Measurements from ENCODE around the gene SRSF1. TPM values are rescaled to one million over a fixed set of nuclear protein-coding genes. Genes with fewer than 3 reads are reported as not detected.

The SRSF1 gene
- total RNA-seq, 1 experiment from 2014 or later = 462 TPM

- H3T11ph ChIP-seq (ENCODE audit: low read length) = no peak overlapping the region
- no CpG with 5 or more reads among the region's 3 CpGs for WGBS (ENCODE audit: extremely low coverage, insufficient read length, low lambda C conversion rate)
- no peak overlapping the region for H2BK5ac ChIP-seq (ENCODE audit: insufficient read length, low read length)
- no peaks in the 10 kb centered on the region for H3K23me2 ChIP-seq (ENCODE audit: insufficient read length, low read depth, low read length, poor library complexity, severe bottlenecking)
- no peak overlapping the region for H2BK20ac ChIP-seq (ENCODE audit: low read depth, low read length, poor library complexity, severe bottlenecking)
- no peaks in the 10 kb centered on the region for H4K20me1 ChIP-seq (ENCODE audit: control insufficient read depth, insufficient read depth, insufficient read length)
- H4K8ac ChIP-seq (replicated peaks; ENCODE audit: insufficient read length, low read depth, low read length) = no peak overlapping the region
- H3K79me2 ChIP-seq (ENCODE audit: insufficient read depth, low read length) = no peaks in the 10 kb centered on the region
- H3K27me3 ChIP-seq (ENCODE audit: insufficient read depth, low read length) = no peaks in the 10 kb centered on the region
- H3K4me2 ChIP-seq (ENCODE audit: insufficient read depth, insufficient read length, low read length) = no peak overlapping the region
- no peak overlapping the region for H3K9ac ChIP-seq (ENCODE audit: extremely low read depth, insufficient read length, low read length)
- H3K23ac ChIP-seq (ENCODE audit: insufficient read length, low read depth, low read length) = no peak overlapping the region
- no peak overlapping the region for H2BK12ac ChIP-seq (ENCODE audit: insufficient read length, low read depth, low read length)
- no peak overlapping the region for H4K91ac ChIP-seq (ENCODE audit: insufficient read length, low read depth, low read length)
- Mint-ChIP-seq H3K4me1 (peaks cover 7 to 8% of the 10 kb centered on the region in 2 experiments; a peak in 3 of 4 replicates), H3K27ac (no peak overlapping the region), H3K36me3 (ENCODE audit: insufficient read depth in 1 of 3, low read depth in 3 of 3) (peaks cover 0 to 4% (median 0%) of the 10 kb centered on the region in 3 experiments; a peak in 2 of 7 replicates), H3K4me3 (no peak overlapping the region), H3K27me3 (ENCODE audit: low read depth) (peaks cover 19% of the 10 kb centered on the region), H3K9me3 (peaks cover 6 to 7% of the 10 kb centered on the region in 2 experiments; a peak in 4 of 5 replicates)
- no peak overlapping the region for H2BK120ac ChIP-seq (ENCODE audit: low read depth, low read length, poor library complexity, severe bottlenecking)
- no peak overlapping the region for H3K4ac ChIP-seq (ENCODE audit: low read depth, low read length)
- no peaks in the 10 kb centered on the region for H3K9me3 ChIP-seq (ENCODE audit: control insufficient read depth, low read depth, low read length)
- no peaks in the 10 kb centered on the region for H3K4me1 ChIP-seq (ENCODE audit: insufficient read depth, low read length)
- TF ChIP-seq CTCF (conservative IDR thresholded peaks at IDR 0.05) = no peak
- no peaks in the 10 kb centered on the region for H3K79me1 ChIP-seq (ENCODE audit: insufficient read depth, low read depth, low read length, poor library complexity, severe bottlenecking)
- DNase-seq = no peak
- no peak overlapping the region for H3K27ac ChIP-seq (ENCODE audit: insufficient read length, low read depth, low read length)
- no peak overlapping the region for H2BK15ac ChIP-seq (ENCODE audit: low read depth, low read length)
- H2AK5ac ChIP-seq (ENCODE audit: insufficient read length, low read length) = no peak overlapping the region
- H3K14ac ChIP-seq (ENCODE audit: insufficient read depth, low read length) = no peak overlapping the region
- no peak overlapping the region for H3K56ac ChIP-seq (ENCODE audit: insufficient read length, low read depth, low read length)
- H4K5ac ChIP-seq (ENCODE audit: insufficient read length, low read depth, low read length) = no peak overlapping the region
- no peak overlapping the region for H3K18ac ChIP-seq (ENCODE audit: insufficient read length, low read depth, low read length)
- H2AFZ ChIP-seq (ENCODE audit: low read length) = no peak overlapping the region
Measured at GRCh38 chr17:58039975-58040374, 32.9 kb upstream of the SRSF1 start.

All from H9 (cell line).